ENCODE data around the gene SUFU. TPM values are rescaled to one million over a fixed set of nuclear protein-coding genes. Genes with fewer than 3 reads are reported as not detected.

Gene SUFU
- total and polyA plus RNA-seq, 2 of the 13 experiments (the other 11 are each of a cell fraction or from before 2014, with no cell fraction given), result 2.9 to 5.5 TPM

DNA sequence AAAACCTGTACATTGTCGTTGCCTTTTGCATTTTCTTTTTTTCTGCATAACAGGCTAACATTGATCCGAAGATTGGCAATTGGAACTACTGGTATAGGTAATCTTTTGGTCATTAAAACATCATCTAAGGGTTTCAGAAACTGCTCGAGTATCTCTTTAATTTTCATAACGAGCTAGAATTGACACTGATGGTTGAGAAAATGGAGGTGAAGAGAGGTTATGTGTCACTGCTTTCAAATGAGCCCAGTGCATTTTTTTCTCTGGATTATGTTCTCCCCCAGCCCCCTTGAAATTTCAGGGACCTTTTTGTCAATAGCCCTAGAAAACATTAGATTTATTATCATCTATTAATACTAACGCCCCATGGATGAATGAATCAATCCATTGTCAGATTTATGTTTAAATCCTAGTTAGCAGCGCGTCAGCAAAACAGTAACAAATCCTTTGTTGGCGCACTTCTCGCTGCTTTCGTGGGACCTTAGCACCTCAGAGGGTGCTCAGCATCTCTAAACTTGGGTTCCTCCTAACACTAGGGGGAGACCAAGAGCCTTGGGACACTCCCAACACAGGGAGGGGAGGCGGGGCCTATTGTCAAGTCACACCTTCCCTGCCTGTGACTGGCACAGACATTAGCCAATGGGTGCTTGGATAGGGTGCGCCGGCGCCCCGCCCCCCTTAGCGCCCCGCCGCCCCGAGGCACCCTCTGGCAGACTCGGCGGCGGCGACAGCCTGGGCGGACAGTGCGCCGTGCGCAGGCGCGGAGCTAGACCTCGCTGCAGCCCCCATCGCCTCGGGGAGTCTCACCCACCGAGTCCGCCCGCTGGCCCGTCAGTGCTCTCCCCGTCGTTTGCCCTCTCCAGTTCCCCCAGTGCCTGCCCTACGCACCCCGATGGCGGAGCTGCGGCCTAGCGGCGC lies at the start of gene SUFU (continued):
- TF ChIP-seq CTCF (CRISPR knock-in tag; IDR thresholded peaks at IDR 0.05), result peak; percentile 94
- peak; percentile 51; the same call in 1 of the 2 replicates for TF ChIP-seq SIN3A (IDR thresholded peaks at IDR 0.05; ENCODE audit: borderline replicate concordance, low read depth, low read length)
- TF ChIP-seq ZNF143 (CRISPR knock-in tag; IDR thresholded peaks at IDR 0.05), result peak; percentile 74
- TF ChIP-seq ZNF549 (CRISPR knock-in tag; IDR thresholded peaks at IDR 0.05), result no peak
- TF ChIP-seq ZSCAN29 (CRISPR knock-in tag; conservative IDR thresholded peaks at IDR 0.05), result no peak
- TF ChIP-seq ZNF720 (CRISPR knock-in tag; IDR thresholded peaks at IDR 0.05), result no peak
- no peak for TF ChIP-seq ZNF253 (CRISPR knock-in tag; IDR thresholded peaks at IDR 0.05; ENCODE audit: borderline replicate concordance)
- no peak for TF ChIP-seq PRPF4 (IDR thresholded peaks at IDR 0.05; ENCODE audit: low read depth, low read length, poor library complexity, severe bottlenecking)
- TF ChIP-seq FIP1L1 (IDR thresholded peaks at IDR 0.05; ENCODE audit: borderline replicate concordance, insufficient read depth, low read depth, low read length), result no peak
- TF ChIP-seq, protein P1, sequence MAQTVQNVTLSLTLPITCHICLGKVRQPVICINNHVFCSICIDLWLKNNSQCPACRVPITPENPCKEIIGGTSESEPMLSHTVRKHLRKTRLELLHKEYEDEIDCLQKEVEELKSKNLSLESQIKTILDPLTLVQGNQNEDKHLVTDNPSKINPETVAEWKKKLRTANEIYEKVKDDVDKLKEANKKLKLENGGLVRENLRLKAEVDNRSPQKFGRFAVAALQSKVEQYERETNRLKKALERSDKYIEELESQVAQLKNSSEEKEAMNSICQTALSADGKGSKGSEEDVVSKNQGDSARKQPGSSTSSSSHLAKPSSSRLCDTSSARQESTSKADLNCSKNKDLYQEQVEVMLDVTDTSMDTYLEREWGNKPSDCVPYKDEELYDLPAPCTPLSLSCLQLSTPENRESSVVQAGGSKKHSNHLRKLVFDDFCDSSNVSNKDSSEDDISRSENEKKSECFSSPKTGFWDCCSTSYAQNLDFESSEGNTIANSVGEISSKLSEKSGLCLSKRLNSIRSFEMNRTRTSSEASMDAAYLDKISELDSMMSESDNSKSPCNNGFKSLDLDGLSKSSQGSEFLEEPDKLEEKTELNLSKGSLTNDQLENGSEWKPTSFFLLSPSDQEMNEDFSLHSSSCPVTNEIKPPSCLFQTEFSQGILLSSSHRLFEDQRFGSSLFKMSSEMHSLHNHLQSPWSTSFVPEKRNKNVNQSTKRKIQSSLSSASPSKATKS (CRISPR knock-in tag; IDR thresholded peaks at IDR 0.05), result no peak
- peak; percentile 64 for TF ChIP-seq FOXA3 (CRISPR knock-in tag; IDR thresholded peaks at IDR 0.05)
- no peak for TF ChIP-seq KAT2B (IDR thresholded peaks at IDR 0.05; ENCODE audit: borderline replicate concordance, low read depth, low read length)
- TF ChIP-seq, protein P2, sequence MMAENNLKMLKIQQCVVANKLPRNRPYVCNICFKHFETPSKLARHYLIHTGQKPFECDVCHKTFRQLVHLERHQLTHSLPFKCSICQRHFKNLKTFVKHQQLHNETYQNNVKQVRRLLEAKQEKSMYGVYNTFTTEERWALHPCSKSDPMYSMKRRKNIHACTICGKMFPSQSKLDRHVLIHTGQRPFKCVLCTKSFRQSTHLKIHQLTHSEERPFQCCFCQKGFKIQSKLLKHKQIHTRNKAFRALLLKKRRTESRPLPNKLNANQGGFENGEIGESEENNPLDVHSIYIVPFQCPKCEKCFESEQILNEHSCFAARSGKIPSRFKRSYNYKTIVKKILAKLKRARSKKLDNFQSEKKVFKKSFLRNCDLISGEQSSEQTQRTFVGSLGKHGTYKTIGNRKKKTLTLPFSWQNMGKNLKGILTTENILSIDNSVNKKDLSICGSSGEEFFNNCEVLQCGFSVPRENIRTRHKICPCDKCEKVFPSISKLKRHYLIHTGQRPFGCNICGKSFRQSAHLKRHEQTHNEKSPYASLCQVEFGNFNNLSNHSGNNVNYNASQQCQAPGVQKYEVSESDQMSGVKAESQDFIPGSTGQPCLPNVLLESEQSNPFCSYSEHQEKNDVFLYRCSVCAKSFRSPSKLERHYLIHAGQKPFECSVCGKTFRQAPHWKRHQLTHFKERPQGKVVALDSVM (CRISPR knock-in tag; IDR thresholded peaks at IDR 0.05), result no peak
- no peak for TF ChIP-seq ZNF362 (CRISPR knock-in tag; IDR thresholded peaks at IDR 0.05; ENCODE audit: borderline replicate concordance)
- TF ChIP-seq ZBTB33 (CRISPR knock-in tag; IDR thresholded peaks at IDR 0.05), result peak; percentile 50; the same call in 1 of the 2 replicates
- no peak for TF ChIP-seq ZNF567 (CRISPR knock-in tag; IDR thresholded peaks at IDR 0.05; ENCODE audit: borderline replicate concordance)

All from HepG2 (cell line).